Stimulated activated CD8-positive, alpha-beta memory T cell treated with anti-CD3 and anti-CD28 coated beads, Interleukin-4, amount 100 ng/mL, for 24 hours (primary cell): ENCODE measurements around the gene GDF7.

ENCODE experiments used
- DNase-seq: peaks from one replicate; pipeline ENCODE4 v3.0.0-alpha.2; 2020; ENCODE audit warnings: low read depth

The GDF7 gene

DNA sequence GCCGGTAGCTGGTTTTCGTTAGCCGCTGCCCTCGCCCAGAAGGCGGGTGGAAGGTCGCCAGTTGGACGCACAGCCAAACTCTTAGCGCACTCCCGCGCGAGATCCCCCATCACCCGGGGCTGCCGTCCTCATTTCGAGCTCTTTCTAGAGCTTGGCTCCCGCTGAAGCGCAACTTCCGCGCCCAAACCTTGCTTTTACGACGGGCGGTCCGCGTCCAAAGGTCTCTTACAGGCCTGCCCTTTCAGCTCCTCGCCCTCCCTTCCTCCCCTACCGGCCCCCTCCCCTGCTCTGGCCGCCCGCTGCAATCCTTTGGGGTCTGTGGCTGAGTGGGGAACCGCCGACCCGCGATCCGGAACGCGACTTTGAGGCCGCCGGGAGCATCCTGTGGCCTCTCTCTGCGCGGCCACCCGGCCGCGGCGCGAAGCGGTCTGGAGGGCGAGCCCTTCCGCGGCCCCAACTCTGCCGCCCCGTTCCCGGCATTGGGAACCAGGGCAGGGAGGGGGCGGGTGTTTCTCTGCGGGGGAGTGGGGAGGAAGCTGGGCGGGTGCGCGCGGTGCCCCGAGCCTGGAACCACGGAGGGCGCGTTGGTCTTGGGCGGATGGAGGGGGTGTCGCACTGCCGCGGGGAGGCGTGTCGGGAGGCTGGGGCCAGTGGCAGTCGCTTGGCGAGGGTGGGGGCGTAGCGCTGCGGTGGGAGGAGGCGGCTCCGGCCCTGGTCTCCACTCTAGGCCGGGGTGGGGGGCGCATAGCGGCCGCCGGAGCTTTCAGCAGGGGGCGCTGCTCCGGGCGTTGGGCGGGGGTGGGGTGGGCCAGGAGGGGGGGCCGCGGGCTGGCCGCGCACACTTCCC lies at the start of gene GDF7:
GDF7 (plus strand) TSS at position 841 of the 847 bp plus-strand sequence. CDS start 96 bp downstream, outside the sequence.
- no peak for DNase-seq

DNA sequence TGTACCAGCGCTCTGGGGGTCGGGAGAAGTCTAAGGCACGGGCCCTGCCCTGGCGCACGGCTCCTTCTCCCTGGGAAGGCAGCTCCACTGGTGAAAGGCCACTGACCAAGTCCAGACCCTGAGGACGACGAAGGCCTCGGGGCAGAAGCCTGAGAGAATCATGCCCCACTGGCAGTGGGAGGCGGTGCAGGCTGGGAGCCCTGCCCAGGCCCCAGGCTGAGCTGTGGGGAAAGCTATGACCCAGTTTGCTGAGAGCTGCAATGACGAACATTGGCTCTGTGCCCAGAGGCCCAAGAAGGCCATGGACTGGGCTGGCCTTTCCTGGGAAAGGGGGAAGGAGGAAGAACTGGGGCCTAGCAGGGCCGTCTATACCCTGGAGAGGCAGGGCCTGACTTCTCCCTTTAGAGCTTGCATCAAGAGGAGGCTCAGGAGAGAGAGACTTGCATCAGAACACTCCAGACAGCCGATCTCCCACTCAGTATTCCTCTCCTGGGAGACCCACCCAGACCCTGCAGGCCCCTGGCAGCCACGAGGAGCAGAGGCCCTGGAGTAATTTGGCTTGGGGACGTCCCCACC lies 49.0 kb upstream of the GDF7 start:
- no peak for DNase-seq

DNA sequence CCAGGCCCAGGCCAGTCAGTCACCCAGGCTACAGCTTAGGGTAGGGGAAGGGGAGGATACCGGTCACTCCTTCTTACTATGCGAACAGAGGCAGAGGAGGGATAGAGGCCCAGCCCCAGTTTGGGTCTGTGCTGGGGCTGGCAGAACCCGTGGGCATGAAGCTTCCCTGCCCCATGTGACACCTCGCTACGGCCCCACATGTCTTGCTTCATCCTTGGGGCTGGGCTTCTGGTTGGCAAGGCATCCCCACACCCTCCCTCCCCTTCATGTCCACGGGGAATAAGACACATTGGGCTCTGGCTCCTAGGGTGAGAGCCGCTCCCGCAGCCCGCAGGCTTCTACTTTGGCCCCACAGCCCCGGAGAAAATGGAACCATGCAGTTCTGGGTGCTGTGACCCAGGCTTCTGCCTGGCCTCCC lies 48.5 kb upstream of the GDF7 start:
- DNase-seq = no peak

- DNase-seq = no peak
Measured at GRCh38 chr2:20618886-20619521, 47.9 kb upstream of the GDF7 start.

DNA sequence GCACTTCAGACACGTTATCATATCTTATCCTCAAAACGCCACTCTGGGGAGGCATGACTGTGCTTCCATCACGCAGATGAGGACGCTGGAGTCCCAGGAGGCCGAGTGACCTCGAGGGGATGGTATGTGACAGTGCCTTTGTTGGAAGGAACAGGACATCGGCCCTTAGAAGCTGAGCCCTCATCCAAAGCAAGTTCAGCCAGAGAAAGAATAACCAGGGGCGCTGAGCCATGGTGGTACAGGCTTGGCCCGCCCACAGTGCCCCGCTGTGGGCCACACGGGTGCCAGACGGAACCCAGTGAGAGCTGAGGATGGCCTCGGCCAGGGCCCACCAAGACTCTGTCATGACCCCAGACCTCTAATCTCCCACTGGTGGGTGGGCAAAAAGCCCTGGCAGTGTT lies 47.3 kb upstream of the GDF7 start:
- no peak for DNase-seq

DNA sequence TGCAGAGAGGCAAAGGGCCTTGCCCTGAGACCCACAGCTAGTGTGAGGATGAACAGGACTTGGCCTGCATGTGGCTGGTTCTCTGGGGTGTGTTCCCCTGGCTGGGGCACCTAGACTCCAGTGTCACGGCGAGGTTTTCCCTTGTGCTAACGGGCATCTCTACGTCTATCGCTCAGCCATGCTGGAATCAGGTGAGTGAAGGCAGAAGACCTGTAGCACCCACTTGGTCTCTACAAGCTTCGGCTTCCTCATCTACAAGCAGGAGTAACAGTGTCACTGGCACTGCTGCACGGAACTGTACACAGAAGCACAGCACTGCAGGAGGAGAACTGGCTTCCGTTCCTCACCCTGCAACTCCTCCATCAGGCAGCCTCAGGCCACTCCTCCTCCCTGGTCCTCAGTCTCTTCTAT lies 46.7 kb upstream of the GDF7 start:
- DNase-seq = no peak

GRCh38 chr2:20620696-20621365 lies 46.1 kb upstream of the GDF7 start:
- DNase-seq = no peak

- DNase-seq = no peak
Measured at GRCh38 chr2:20621366-20622295, 45.3 kb upstream of the GDF7 start.

GRCh38 chr2:20622296-20622686 lies 44.7 kb upstream of the GDF7 start:
- no peak for DNase-seq

DNA sequence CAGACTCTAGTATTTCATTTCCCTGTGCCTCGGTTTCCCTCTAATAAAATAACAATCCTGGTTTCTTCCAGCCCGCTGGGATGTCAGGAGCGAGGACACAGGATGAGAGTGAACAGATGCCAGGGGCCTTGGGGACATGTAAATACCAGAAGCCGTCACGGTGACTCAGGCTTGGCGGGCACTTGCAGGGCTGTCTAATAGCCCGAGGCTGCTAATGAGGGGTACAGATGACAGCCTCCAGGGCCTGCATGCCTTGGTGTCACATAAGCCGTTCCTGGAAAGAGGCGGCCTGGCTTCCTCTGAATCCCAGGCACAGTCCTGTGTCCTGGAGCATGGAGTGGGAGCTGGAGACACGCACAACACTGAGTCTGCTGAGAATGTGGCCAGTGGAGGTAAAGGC lies 44.2 kb upstream of the GDF7 start:
- DNase-seq = no peak

DNA sequence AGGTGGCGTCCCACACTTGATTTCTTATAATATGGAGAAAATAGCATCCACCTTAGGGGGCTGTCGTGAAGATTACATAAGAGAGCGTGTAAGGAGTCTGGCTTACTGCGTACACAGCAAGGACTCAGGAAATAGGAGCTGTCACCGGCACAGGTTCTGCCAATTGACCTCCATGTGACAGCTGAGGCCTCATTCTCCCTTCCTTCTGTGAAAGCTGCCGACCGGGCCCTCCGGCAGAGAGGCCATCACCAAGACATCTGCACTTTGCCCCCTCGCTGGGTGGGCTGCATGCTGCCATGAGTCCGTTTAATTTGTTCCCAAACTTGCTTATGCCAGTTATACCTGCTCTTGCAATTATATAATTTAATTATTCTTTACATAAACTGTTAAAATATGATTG lies 43.7 kb upstream of the GDF7 start:
- DNase-seq = no peak

GRCh38 chr2:20623741-20624155 lies 43.2 kb upstream of the GDF7 start:
- DNase-seq = no peak

GRCh38 chr2:20624156-20624883 lies 42.6 kb upstream of the GDF7 start:
- DNase-seq = no peak

DNA sequence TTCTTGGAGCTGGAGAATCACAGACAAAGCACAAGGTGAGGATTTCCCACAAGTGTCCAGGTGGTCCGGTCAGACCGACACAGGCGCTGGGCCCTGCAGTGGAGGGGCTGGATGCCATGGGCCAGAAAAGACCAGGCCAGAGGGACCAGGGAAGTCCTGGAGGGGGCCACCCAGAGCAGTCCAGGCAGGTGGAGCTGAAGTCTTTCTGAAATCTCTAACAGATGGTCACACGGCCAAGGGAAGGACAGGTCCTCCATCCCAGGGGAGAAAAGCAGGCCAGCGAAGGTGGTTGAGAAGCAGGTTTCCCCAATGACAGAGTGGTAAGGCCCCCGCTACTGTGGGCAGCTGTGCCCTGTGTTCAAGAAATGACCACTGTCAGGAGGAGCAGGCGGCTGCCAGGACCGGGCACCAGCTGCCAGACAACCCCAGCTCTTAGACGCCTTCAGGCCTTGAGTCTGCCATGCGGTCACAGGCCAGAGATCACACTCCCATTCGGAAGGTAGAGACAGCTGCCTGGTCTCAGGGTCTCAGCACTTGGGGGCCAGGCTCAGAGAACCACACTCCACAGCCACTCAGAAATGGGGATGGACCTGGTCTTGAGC lies 42.0 kb upstream of the GDF7 start:
- no peak for DNase-seq

GRCh38 chr2:20625491-20626391 lies 41.2 kb upstream of the GDF7 start:
- no peak for DNase-seq

DNA sequence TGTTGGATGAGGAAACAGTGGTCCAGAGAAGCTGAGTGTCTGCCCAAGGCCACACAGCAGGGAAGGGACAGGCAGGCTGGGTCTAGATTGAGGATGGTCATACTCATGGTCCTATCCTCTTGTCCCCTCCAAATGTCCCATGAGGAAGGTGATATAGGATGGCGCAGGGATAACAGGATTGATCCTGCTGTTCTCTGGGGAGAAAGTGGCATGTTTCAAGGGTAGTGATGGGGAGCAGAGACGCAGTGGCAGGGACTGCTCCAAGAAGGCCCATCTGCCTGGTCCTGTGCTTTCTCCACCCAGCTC lies 40.6 kb upstream of the GDF7 start:
- DNase-seq = no peak

DNA sequence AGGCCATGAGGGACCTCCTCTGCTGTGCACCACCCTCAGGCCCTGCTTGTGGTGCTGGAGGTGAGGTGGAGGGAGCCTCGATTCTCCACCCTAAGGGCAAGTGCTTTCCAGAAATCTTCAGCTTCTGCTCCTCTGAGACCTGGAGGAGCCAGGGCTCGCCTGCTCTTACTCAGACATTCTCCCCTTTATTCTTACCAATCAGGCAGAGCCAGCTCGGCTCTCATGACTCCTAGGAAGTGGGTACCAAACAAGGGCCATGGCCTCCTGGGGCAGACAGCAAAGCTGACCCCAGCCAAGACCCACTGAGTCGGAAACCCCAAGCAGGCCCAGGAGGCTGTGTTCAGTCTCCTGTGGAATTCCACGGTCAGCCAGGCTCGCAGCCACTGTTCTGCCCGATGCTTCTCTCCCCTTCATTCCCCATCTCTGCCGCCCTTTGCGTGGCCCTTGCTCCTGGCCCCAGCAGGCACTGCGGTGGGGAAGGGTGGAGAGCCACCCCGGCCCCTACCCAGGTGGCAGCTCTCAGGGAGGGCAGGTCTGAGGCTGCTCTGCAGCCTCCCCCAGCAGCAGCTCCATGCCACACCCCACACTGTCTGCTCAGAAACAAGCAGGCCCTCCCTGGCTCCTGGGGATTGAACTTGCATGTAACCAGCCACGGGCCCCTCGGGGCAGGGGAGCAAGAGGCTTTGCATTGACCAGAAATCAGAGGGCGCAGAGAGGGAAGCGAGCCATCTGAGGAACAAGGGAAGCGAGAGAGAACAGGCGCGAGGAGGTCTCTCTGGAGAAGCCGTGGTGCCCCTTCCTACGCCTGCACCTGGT lies 40.0 kb upstream of the GDF7 start:
- DNase-seq = no peak

DNA sequence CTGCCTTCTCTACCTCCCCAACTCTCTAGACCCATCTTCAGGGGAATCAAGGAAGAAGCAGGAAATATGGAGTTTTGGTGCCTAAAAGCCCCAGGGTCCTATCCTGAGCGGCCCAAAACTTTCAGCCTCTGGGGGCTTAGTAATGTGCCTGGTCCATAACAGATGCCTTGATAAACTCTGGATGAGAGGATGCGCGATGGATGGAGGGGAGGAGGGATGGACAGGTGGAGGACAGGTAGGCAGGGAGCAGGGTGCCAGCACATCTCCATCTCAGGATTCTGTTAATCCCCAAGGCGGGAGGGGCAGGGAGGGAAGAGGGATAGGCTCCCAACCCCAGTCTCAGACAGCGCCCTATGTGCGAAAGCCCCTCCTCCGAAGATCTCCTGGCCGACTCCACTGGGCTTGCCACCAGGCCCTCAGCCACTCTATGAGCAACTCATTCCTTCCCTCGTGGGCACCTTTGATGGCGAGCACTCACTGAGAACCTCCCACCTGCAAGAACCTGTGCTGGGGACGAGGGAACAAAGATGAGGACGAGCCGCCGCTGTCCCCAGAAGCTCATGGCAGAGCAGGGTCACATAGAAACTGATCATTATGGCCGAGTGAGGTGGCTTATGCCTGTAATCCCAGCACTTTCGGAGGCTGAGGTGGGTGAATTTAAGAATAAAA lies 39.1 kb upstream of the GDF7 start:
- no peak for DNase-seq
